HG03439 (cell line): ENCODE results near the gene CALML4.

Source experiments
- ATAC-seq: cut with Tn5 transposase; IDR thresholded peaks from one replicate; pipeline ENCODE4 v1.9.1; 2021; ENCODE audit warnings: mild to moderate bottlenecking, moderate library complexity; ENCODE audit not compliant: unreplicated experiment

Gene CALML4

GRCh38 chr15:68151277-68151676 lies 53.9 kb downstream of the CALML4 start:
- no peak for ATAC-seq

DNA sequence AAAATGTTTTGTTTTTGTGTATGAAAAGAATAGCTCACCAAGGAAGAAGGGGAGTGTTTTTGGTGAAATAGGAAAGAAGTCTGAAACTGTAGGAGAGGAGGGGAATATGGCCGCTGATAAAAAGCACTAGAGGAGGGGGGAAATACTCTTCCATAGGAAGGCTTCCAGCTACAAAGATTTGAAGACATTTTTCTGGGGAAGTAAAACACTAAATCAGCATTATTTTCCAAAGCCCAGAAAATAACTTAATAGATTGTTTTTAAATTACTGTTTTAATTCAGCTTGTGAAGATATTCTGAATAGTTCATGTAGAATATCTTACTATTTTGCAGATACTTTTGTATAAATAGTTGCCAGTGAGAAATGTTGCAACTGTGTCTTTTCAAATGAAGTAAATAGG lies 54.9 kb downstream of the CALML4 start:
- ATAC-seq: no peak

- ATAC-seq: no peak
Measured at GRCh38 chr15:68149059-68149458, 56.1 kb downstream of the CALML4 start.

GRCh38 chr15:68148039-68148438 lies 57.1 kb downstream of the CALML4 start:
- ATAC-seq: no peak

DNA sequence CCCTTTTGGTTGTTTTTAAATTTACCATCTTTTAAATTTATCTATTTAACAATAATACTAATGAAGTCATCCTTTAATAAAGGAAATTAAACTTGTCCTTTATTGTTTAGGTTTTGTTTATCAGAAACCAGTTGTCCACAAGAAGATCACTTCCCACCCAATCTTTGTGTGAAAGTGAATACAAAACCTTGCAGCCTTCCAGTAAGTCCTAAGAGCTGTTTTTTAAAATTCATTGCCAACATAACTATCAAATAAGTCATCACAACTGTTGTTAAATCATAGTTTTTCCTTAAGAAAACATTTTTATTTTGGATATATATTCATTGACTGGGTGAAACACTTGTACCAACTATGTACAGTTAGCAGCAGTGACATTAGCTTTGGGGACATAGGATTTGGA lies 59.4 kb downstream of the CALML4 start:
- ATAC-seq: no peak

- no peak for ATAC-seq
Measured at GRCh38 chr15:68143785-68144184, 61.3 kb downstream of the CALML4 start.

DNA sequence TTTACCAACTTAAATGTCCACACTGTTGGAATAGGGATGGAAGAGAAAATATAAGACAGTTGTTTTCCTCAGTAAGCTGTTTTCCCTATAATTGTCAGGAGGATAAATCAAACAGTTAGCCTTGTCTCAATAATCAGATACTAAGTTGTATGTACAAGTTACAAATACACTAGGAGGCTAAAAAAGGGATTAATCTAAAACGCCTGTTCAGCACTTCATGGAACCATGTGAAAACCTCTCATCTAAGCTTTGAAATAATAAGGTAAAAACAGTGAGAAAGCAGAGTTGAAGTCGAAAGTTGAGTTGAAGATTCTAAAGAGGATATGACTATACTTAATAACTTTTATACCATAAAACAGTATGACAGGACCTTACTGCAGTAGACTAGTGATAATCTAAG lies 62.0 kb downstream of the CALML4 start:
- ATAC-seq: no peak
